DOHH2 (cell line): Measurements from ENCODE around the gene NUP62.

Experiments
- H3F3A ChIP-seq: fragments of 200-600 bp; sonication (generic), shearing (Covaris generic); 2 replicates; pipeline ENCODE4 v1.6.0; 2016; ENCODE audit warnings: antibody characterized with exemption, mild to moderate bottlenecking; ENCODE audit not compliant: control insufficient read depth, insufficient read depth
- H3K27ac ChIP-seq: fragments of 200-600 bp; sonication (generic); 2 replicates; pipeline ENCODE4 v1.5.1; 2014; ENCODE audit warnings: low read depth, mild to moderate bottlenecking, low read length, moderate library complexity
- H3K27me3 ChIP-seq: fragments of 200-600 bp; sonication (generic); 2 replicates; pipeline ENCODE4 v1.6.1; 2014; ENCODE audit warnings: mild to moderate bottlenecking, low read length, mixed read lengths; ENCODE audit not compliant: control insufficient read depth
- H3K36me3 ChIP-seq: fragments of 200-600 bp; sonication (generic); 2 replicates; pipeline ENCODE4 v1.6.1; 2014; ENCODE audit warnings: mild to moderate bottlenecking, low read length, moderate library complexity, mixed read lengths; ENCODE audit not compliant: control insufficient read depth
- H3K4me1 ChIP-seq: fragments of 200-600 bp; sonication (generic); 2 replicates; pipeline ENCODE4 v1.6.1; 2014; ENCODE audit warnings: mild to moderate bottlenecking, low read length, mixed read lengths; ENCODE audit not compliant: control insufficient read depth
- H3K4me2 ChIP-seq: fragments of 200-600 bp; sonication (generic); 2 replicates; pipeline ENCODE4 v1.6.0; 2014; ENCODE audit warnings: mild to moderate bottlenecking, low read length, moderate library complexity
- H3K4me3 ChIP-seq: fragments of 200-600 bp; sonication (generic); 2 replicates; pipeline ENCODE4 v1.5.1; 2014; ENCODE audit warnings: mild to moderate bottlenecking, low read length, mixed read lengths
- H3K79me2 ChIP-seq: fragments of 200-600 bp; sonication (generic); 2 replicates; pipeline ENCODE4 v1.6.1; 2014; ENCODE audit warnings: mild to moderate bottlenecking, low read length, mixed read lengths; ENCODE audit not compliant: control insufficient read depth
- H3K9me2 ChIP-seq: fragments of 200-600 bp; sonication (generic); replicated peaks from 2 replicates; pipeline ENCODE4 v1.6.1; 2014; ENCODE audit warnings: mild to moderate bottlenecking, low read length, mixed read lengths; ENCODE audit not compliant: control insufficient read depth
- H3K9me3 ChIP-seq: fragments of 200-600 bp; sonication (generic); 2 replicates; pipeline ENCODE4 v1.6.1; 2014; ENCODE audit warnings: antibody characterized with exemption, low read length, mixed read lengths; ENCODE audit not compliant: control insufficient read depth, insufficient read depth
- H4K20me1 ChIP-seq: fragments of 200-600 bp; sonication (generic); 2 replicates; pipeline ENCODE4 v1.6.0; 2014; ENCODE audit warnings: low read depth, mild to moderate bottlenecking, antibody characterized with exemption, low read length, moderate library complexity; ENCODE audit not compliant: control insufficient read depth, insufficient read depth
- EZH2phosphoT487 ChIP-seq: fragments of 200-600 bp; sonication (generic); IDR thresholded peaks from 2 replicates; pipeline ENCODE4 v1.6.1; 2017; ENCODE audit warnings: borderline replicate concordance, mild to moderate bottlenecking, antibody characterized with exemption, low read length, moderate library complexity, mixed read lengths
- TF ChIP-seq, protein P1 (sequence below): fragments of 200-600 bp; sonication (generic); IDR thresholded peaks from one replicate; pipeline ENCODE4 v1.5.1; 2014; ENCODE audit warnings: antibody characterized with exemption, mild to moderate bottlenecking, low read depth, low read length; ENCODE audit not compliant: poor library complexity, severe bottlenecking

Gene NUP62

DNA sequence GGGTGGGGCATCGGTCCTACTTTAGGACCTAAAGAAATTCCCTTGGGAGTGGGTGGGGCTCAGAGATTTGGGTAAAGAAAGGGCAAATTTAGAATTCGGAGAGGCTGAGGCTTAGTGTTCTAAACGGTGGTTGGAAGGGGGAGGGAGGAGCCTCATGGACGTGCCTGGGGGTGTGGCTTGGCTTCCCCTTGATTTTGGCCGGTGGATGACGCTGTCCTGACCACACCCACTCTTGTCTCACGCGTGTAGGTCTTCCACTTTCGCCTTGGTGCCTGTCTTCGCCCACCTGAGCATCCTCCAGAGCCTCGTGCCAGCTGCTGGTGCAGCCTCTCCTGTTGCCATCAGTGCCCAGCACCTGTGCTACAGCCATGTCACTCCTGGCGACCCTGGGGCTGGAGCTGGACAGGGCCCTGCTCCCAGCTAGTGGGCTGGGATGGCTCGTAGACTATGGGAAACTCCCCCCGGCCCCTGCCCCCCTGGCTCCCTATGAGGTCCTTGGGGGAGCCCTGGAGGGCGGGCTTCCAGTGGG lies 1.2 kb upstream of the NUP62 start:
- Histone ChIP-seq H3K9me2 (no peaks in the 10 kb centered on the region), H3K4me1 (peaks cover 30% of the 10 kb centered on the region), H3K4me3 (peak overlapping the region; percentile 82), H3K27me3 (no peaks in the 10 kb centered on the region), H3K79me2 (peaks cover 56% of the 10 kb centered on the region), H3F3A (no peaks in the 10 kb centered on the region), H4K20me1 (peaks cover 16% of the 10 kb centered on the region), H3K4me2 (peak overlapping the region; percentile 94), H3K36me3 (peaks cover 66% of the 10 kb centered on the region), H3K27ac (no peak overlapping the region), H3K9me3 (no peaks in the 10 kb centered on the region)
- TF ChIP-seq EZH2phosphoT487 = no peak
- TF ChIP-seq, protein P1, sequence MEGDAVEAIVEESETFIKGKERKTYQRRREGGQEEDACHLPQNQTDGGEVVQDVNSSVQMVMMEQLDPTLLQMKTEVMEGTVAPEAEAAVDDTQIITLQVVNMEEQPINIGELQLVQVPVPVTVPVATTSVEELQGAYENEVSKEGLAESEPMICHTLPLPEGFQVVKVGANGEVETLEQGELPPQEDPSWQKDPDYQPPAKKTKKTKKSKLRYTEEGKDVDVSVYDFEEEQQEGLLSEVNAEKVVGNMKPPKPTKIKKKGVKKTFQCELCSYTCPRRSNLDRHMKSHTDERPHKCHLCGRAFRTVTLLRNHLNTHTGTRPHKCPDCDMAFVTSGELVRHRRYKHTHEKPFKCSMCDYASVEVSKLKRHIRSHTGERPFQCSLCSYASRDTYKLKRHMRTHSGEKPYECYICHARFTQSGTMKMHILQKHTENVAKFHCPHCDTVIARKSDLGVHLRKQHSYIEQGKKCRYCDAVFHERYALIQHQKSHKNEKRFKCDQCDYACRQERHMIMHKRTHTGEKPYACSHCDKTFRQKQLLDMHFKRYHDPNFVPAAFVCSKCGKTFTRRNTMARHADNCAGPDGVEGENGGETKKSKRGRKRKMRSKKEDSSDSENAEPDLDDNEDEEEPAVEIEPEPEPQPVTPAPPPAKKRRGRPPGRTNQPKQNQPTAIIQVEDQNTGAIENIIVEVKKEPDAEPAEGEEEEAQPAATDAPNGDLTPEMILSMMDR = no peak

DNA sequence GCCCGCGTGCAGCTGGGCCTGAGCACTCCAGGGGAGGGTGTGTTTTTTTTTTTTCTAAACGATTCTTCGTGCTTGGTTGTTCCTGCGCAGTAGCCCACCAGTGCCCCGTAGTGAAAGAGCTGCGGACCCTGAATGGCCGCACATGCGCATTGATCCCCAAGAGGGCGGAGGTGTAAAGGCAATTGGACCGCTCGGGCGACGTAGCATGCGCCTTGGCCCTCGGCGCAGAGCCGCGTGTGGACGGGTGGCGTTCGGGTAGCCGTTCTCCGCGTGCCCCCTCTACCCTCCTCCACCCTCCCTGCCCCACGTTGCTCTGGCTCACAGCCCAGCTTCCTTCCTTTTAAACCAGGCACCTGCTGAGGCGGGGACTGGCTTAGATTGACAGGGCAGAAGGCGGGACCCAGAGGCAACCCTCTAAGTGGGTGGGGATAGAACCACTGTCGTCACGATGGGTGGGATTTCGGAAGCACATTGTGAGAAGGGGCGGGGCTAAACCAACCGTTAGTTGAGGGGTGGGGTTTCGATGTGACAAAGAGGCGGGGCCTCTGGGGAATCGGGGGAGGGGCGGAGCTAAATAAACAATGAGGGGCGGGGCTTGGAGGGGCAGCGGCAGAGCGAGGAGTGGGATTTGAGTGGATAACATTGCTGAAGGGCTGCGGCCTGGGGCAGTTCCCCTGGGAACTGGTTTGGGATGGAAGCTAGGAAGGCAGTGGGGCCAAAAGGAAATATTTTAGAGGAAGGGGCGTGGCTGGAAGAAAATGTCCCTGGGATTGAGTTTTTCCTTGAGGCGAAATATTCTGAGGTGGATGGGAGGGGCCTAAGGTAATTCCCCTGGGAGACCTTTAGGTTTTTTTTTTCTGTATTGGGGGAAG lies 543 bp upstream of the NUP62 start:
- Histone ChIP-seq H3K27me3 (no peaks in the 10 kb centered on the region), H3K36me3 (peaks cover 73% of the 10 kb centered on the region), H3K4me3 (peak overlapping the region; percentile 82), H3F3A (no peaks in the 10 kb centered on the region), H3K4me1 (peaks cover 37% of the 10 kb centered on the region), H3K9me3 (no peaks in the 10 kb centered on the region), H3K9me2 (no peaks in the 10 kb centered on the region), H3K27ac (peak overlapping the region; percentile 86), H3K4me2 (peak overlapping the region; percentile 94), H3K79me2 (peaks cover 63% of the 10 kb centered on the region), H4K20me1 (peaks cover 20% of the 10 kb centered on the region)
- no peak for TF ChIP-seq EZH2phosphoT487
- TF ChIP-seq, protein P1 = no peak

DNA sequence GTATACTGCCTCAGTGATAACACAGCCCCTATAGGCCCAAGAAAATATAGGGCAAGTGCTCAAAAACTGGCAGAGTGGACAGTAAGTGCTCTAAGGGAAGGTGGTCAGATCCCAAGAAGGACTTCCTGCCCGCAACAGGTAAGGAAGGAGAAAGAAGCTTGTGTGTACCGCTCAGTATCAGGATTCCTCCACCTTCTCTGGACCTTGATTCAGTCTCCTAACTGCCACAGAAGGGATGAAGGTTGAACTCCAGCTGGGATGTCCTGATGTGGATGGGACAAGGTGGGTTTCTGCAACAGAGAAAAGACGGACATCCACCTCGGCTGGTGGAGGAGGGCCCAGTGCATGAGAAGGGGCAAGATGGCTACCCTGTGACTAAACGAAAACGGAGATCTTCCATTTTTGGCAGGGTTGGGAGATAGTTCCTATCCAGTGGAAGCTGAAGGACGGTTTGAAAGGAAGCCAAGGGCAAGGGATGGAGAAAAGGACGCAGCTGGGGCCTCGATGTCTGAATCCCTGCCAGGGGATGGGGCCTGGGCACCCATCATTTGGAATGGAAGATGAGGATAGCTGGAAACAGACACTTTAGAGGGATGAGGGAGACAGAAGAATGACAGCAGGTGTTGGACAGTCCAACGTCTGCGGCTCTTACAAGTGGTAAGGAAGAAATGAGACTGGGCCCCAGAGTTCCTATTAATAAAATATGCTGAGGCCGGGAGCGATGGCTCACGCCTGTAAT lies 1.6 kb downstream of the NUP62 start:
- Histone ChIP-seq H3K4me2 (peak overlapping the region; percentile 94), H3K36me3 (peaks cover 86% of the 10 kb centered on the region), H3K27ac (peak overlapping the region; percentile 86; the same call in 1 of the 2 replicates), H3K9me3 (no peaks in the 10 kb centered on the region), H3K79me2 (peaks cover 84% of the 10 kb centered on the region), H3K4me1 (peaks cover 51% of the 10 kb centered on the region), H3K27me3 (no peaks in the 10 kb centered on the region), H3K4me3 (peak overlapping the region; percentile 82), H4K20me1 (peaks cover 20% of the 10 kb centered on the region), H3F3A (no peaks in the 10 kb centered on the region), H3K9me2 (no peaks in the 10 kb centered on the region)
- no peak for TF ChIP-seq EZH2phosphoT487
- TF ChIP-seq, protein P1 = no peak
